ENCODE data around the gene OR56B4.

Gene OR56B4

GRCh38 chr11:6151117-6151516 is 43.6 kb downstream of the OR56B4 start:
- Histone ChIP-seq H3K36me3 (ENCODE audit: control insufficient read depth in 1 of 2, insufficient read depth in 2 of 2, low read depth in 1 of 2, low read length in 2 of 2) (no peaks in the 10 kb centered on the region), H3K4me2 (ENCODE audit: low read length, poor library complexity, severe bottlenecking) (no peak overlapping the region), H3K9me3 (ENCODE audit: control insufficient read depth, low read length) (no peaks in the 10 kb centered on the region), H4K91ac (ENCODE audit: low read length) (no peak overlapping the region), H3K27me3 (ENCODE audit: control insufficient read depth in 1 of 2, insufficient read depth in 1 of 2, low read length in 2 of 2) (no peaks in the 10 kb centered on the region), H3K18ac (ENCODE audit: low read depth in 1 of 2, low read length in 2 of 2) (no peak overlapping the region), H3K23ac (ENCODE audit: low read length in 2 of 2) (no peak overlapping the region), H2BK12ac (ENCODE audit: low read length in 2 of 2) (no peak overlapping the region), H3K4ac (ENCODE audit: low read depth in 1 of 2, low read length in 2 of 2) (no peak overlapping the region), H4K8ac (ENCODE audit: low read length) (no peak overlapping the region), H3K79me1 (replicated peaks; ENCODE audit: low read length, poor library complexity, severe bottlenecking) (no peaks in the 10 kb centered on the region), H2BK15ac (ENCODE audit: low read depth, poor library complexity, severe bottlenecking) (no peak overlapping the region), H2AFZ (ENCODE audit: low read depth, low read length) (no peak overlapping the region), H2BK5ac (ENCODE audit: low read depth, low read length, poor library complexity, severe bottlenecking) (no peak overlapping the region), H3K9ac (ENCODE audit: low read length) (no peak overlapping the region), H2AK5ac (ENCODE audit: low read length, severe bottlenecking) (no peak overlapping the region), H3K4me1 (ENCODE audit: control insufficient read depth, insufficient read depth, low read depth, low read length) (no peaks in the 10 kb centered on the region), H3K14ac (ENCODE audit: low read length in 2 of 2) (no peak overlapping the region), H3K4me3 (ENCODE audit: insufficient read depth in 1 of 2, low read depth in 1 of 2, low read length in 2 of 2) (no peak overlapping the region), H2BK120ac (ENCODE audit: low read depth, low read length) (no peak overlapping the region), H3K27ac (ENCODE audit: low read length, poor library complexity, severe bottlenecking) (no peak overlapping the region)
- no CpG with 5 or more reads among the region's 1 CpG for WGBS
- no peak for DNase-seq

- Histone ChIP-seq H4K91ac (ENCODE audit: low read length) (no peak overlapping the region), H2BK12ac (ENCODE audit: low read length in 2 of 2) (no peak overlapping the region), H3K36me3 (ENCODE audit: control insufficient read depth in 1 of 2, insufficient read depth in 2 of 2, low read depth in 1 of 2, low read length in 2 of 2) (no peaks in the 10 kb centered on the region), H2AFZ (ENCODE audit: low read depth, low read length) (no peak overlapping the region), H3K9ac (ENCODE audit: low read length) (no peak overlapping the region), H3K79me1 (replicated peaks; ENCODE audit: low read length, poor library complexity, severe bottlenecking) (no peaks in the 10 kb centered on the region), H2BK5ac (ENCODE audit: low read depth, low read length, poor library complexity, severe bottlenecking) (no peak overlapping the region), H2BK120ac (ENCODE audit: low read depth, low read length) (no peak overlapping the region), H3K27ac (ENCODE audit: low read length, poor library complexity, severe bottlenecking) (no peak overlapping the region), H3K4me2 (ENCODE audit: low read length, poor library complexity, severe bottlenecking) (no peak overlapping the region), H4K8ac (ENCODE audit: low read length) (no peak overlapping the region), H3K9me3 (ENCODE audit: control insufficient read depth, low read length) (no peaks in the 10 kb centered on the region), H3K4me3 (ENCODE audit: insufficient read depth in 1 of 2, low read depth in 1 of 2, low read length in 2 of 2) (no peak overlapping the region), H3K14ac (ENCODE audit: low read length in 2 of 2) (no peak overlapping the region), H2AK5ac (ENCODE audit: low read length, severe bottlenecking) (no peak overlapping the region), H3K23ac (ENCODE audit: low read length in 2 of 2) (no peak overlapping the region), H3K27me3 (ENCODE audit: control insufficient read depth in 1 of 2, insufficient read depth in 1 of 2, low read length in 2 of 2) (no peaks in the 10 kb centered on the region), H3K4ac (ENCODE audit: low read depth in 1 of 2, low read length in 2 of 2) (no peak overlapping the region), H3K4me1 (ENCODE audit: control insufficient read depth, insufficient read depth, low read depth, low read length) (no peaks in the 10 kb centered on the region), H2BK15ac (ENCODE audit: low read depth, poor library complexity, severe bottlenecking) (no peak overlapping the region), H3K18ac (ENCODE audit: low read depth in 1 of 2, low read length in 2 of 2) (no peak overlapping the region)
- DNase-seq: no peak
- 89% methylated on average over 2 of the region's 2 CpGs for WGBS
These were observed 44.6 kb downstream of the OR56B4 start for GRCh38 chr11:6152126-6152525.

GRCh38 chr11:6156628-6157359 is 49.3 kb downstream of the OR56B4 start:
- Histone ChIP-seq H3K23ac (ENCODE audit: low read length in 2 of 2) (no peak overlapping the region), H3K4ac (ENCODE audit: low read depth in 1 of 2, low read length in 2 of 2) (no peak overlapping the region), H3K14ac (ENCODE audit: low read length in 2 of 2) (no peak overlapping the region), H4K8ac (ENCODE audit: low read length) (no peak overlapping the region), H2AK5ac (ENCODE audit: low read length, severe bottlenecking) (no peak overlapping the region), H3K4me1 (ENCODE audit: control insufficient read depth, insufficient read depth, low read depth, low read length) (no peaks in the 10 kb centered on the region), H2AFZ (ENCODE audit: low read depth, low read length) (no peak overlapping the region), H4K91ac (ENCODE audit: low read length) (no peak overlapping the region), H2BK5ac (ENCODE audit: low read depth, low read length, poor library complexity, severe bottlenecking) (no peak overlapping the region), H3K4me3 (ENCODE audit: insufficient read depth in 1 of 2, low read depth in 1 of 2, low read length in 2 of 2) (no peak overlapping the region), H3K27me3 (ENCODE audit: control insufficient read depth in 1 of 2, insufficient read depth in 1 of 2, low read length in 2 of 2) (no peaks in the 10 kb centered on the region), H3K79me1 (replicated peaks; ENCODE audit: low read length, poor library complexity, severe bottlenecking) (no peaks in the 10 kb centered on the region), H3K36me3 (ENCODE audit: control insufficient read depth in 1 of 2, insufficient read depth in 2 of 2, low read depth in 1 of 2, low read length in 2 of 2) (no peaks in the 10 kb centered on the region), H3K18ac (ENCODE audit: low read depth in 1 of 2, low read length in 2 of 2) (no peak overlapping the region), H3K9ac (ENCODE audit: low read length) (no peak overlapping the region), H2BK15ac (ENCODE audit: low read depth, poor library complexity, severe bottlenecking) (no peak overlapping the region), H3K27ac (ENCODE audit: low read length, poor library complexity, severe bottlenecking) (no peak overlapping the region), H2BK120ac (ENCODE audit: low read depth, low read length) (no peak overlapping the region), H3K4me2 (ENCODE audit: low read length, poor library complexity, severe bottlenecking) (no peak overlapping the region), H2BK12ac (ENCODE audit: low read length in 2 of 2) (no peak overlapping the region), H3K9me3 (ENCODE audit: control insufficient read depth, low read length) (no peaks in the 10 kb centered on the region)
- WGBS: 80% methylated on average over 7 of the region's 7 CpGs
- no peak for DNase-seq
